ENCODE results near the gene SEMA4A.

Gene SEMA4A

DNA sequence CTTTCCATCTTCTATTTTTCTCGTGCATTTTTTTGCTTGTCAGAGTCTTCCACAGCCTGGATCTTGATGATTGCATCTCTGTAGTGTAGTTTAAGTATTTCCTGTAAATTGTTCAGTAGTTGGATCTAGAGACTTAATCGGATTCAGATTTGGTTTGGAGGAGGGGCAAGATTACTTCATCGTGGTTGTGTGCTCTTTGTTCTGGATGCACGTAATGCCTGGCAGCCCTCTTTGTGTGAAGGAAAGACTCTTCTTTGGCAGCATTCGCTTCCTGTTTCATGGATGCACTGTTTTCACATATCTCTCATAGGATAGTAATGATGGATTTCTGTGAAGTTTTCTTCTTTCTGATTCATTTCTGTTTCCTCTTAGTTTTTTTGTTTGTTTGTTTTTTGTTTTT lies 14.2 kb downstream of the SEMA4A start:
- TF ChIP-seq, protein P1, sequence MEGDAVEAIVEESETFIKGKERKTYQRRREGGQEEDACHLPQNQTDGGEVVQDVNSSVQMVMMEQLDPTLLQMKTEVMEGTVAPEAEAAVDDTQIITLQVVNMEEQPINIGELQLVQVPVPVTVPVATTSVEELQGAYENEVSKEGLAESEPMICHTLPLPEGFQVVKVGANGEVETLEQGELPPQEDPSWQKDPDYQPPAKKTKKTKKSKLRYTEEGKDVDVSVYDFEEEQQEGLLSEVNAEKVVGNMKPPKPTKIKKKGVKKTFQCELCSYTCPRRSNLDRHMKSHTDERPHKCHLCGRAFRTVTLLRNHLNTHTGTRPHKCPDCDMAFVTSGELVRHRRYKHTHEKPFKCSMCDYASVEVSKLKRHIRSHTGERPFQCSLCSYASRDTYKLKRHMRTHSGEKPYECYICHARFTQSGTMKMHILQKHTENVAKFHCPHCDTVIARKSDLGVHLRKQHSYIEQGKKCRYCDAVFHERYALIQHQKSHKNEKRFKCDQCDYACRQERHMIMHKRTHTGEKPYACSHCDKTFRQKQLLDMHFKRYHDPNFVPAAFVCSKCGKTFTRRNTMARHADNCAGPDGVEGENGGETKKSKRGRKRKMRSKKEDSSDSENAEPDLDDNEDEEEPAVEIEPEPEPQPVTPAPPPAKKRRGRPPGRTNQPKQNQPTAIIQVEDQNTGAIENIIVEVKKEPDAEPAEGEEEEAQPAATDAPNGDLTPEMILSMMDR (IDR thresholded peaks at IDR 0.05), result no peak

DNA sequence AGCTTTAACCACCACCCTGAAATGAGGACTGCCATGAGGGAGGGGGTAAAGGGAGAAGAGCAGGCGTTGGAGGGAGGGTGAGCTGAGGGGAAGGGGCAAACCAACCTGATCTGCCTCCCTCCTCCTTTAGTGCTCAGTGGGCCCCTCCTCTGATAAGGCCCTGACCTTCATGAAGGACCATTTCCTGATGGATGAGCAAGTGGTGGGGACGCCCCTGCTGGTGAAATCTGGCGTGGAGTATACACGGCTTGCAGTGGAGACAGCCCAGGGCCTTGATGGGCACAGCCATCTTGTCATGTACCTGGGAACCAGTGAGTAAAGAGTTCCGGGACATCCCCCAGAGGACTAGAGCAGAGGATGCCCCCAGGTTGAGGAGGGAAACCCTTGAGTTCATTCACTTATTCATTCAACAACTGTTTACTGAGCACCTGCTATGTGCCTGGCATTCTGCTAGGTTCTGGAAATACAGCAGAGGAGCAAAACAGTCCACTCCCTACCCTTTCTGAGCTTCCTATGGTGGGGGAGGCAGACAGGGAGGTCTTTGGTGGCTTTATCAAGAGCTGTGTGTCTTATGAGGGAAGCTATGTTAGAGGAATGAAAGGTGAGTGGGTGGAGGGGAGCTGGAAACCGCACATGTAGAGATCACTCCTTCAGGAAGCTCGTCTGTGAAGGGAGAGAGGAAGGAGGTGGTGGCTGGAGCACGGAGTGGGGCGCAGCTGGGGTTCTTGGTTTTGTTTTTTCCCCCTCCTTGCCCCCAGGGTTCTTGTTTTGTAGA lies 19.5 kb downstream of the SEMA4A start:
- TF ChIP-seq, protein P1 (IDR thresholded peaks at IDR 0.05), result no peak

DNA sequence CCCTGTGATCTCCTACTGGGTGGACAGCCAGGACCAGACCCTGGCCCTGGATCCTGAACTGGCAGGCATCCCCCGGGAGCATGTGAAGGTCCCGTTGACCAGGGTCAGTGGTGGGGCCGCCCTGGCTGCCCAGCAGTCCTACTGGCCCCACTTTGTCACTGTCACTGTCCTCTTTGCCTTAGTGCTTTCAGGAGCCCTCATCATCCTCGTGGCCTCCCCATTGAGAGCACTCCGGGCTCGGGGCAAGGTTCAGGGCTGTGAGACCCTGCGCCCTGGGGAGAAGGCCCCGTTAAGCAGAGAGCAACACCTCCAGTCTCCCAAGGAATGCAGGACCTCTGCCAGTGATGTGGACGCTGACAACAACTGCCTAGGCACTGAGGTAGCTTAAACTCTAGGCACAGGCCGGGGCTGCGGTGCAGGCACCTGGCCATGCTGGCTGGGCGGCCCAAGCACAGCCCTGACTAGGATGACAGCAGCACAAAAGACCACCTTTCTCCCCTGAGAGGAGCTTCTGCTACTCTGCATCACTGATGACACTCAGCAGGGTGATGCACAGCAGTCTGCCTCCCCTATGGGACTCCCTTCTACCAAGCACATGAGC lies 23.3 kb downstream of the SEMA4A start:
- TF ChIP-seq, protein P1 (IDR thresholded peaks at IDR 0.05), result no peak

DNA sequence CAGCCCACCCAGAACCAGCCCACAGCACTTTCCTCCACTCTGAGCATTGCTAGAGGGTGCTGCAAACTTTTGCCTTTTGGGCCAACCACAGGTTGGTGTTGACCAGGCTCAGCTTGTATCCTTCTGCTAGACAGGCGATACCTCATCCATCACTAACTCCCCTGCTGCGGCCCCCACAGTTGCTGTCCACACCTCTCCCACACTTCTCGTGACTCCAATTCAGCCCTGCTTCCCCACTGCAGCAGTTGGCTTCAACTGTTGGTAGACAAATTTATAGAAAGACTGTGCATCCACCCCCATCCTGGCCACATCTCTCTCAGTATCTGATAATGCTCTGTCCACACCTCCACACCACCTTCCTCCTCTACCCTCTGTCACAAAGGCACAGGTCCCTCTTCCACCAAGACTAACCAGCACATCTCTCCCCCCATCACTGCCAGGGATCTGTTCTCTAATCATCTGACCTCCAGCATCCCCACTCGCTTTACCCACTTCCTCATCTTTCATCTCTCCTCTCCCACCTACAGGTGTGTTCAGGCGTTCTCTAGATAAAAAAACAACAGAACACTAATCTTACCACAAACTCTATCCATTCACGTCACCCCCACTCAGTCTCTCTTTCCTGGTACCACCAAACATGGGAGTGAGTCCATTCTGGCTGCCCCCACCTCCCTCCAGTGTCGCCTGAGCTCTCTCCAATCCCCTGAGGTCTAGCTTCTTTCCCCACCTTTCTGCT lies 24.7 kb downstream of the SEMA4A start:
- TF ChIP-seq, protein P1 (IDR thresholded peaks at IDR 0.05), result no peak

- TF ChIP-seq, protein P1 (IDR thresholded peaks at IDR 0.05), result no peak
Measured at GRCh38 chr1:156180471-156180870, 27.1 kb downstream of the SEMA4A start.

- TF ChIP-seq, protein P1 (IDR thresholded peaks at IDR 0.05), result no peak
Measured at GRCh38 chr1:156191292-156191964, 38.0 kb downstream of the SEMA4A start.

DNA sequence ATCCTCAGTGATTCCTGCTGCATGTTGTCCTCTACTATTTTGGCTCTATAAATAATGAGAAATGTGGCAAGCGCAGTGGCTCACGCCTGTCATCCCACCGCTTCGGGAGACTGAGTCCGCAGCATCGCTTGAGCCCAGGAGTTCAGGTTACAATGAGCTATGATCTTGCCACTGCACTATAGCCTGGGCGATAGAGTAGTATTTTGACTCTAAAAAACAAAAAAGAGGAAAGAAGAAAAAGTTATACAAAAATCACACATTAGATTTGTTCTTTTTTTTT lies 39.8 kb downstream of the SEMA4A start:
- TF ChIP-seq, protein P1 (IDR thresholded peaks at IDR 0.05), result no peak
